Measurements from ENCODE around the gene NCBP3.

NCBP3 gene, protein sequence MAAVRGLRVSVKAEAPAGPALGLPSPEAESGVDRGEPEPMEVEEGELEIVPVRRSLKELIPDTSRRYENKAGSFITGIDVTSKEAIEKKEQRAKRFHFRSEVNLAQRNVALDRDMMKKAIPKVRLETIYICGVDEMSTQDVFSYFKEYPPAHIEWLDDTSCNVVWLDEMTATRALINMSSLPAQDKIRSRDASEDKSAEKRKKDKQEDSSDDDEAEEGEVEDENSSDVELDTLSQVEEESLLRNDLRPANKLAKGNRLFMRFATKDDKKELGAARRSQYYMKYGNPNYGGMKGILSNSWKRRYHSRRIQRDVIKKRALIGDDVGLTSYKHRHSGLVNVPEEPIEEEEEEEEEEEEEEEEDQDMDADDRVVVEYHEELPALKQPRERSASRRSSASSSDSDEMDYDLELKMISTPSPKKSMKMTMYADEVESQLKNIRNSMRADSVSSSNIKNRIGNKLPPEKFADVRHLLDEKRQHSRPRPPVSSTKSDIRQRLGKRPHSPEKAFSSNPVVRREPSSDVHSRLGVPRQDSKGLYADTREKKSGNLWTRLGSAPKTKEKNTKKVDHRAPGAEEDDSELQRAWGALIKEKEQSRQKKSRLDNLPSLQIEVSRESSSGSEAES

DNA sequence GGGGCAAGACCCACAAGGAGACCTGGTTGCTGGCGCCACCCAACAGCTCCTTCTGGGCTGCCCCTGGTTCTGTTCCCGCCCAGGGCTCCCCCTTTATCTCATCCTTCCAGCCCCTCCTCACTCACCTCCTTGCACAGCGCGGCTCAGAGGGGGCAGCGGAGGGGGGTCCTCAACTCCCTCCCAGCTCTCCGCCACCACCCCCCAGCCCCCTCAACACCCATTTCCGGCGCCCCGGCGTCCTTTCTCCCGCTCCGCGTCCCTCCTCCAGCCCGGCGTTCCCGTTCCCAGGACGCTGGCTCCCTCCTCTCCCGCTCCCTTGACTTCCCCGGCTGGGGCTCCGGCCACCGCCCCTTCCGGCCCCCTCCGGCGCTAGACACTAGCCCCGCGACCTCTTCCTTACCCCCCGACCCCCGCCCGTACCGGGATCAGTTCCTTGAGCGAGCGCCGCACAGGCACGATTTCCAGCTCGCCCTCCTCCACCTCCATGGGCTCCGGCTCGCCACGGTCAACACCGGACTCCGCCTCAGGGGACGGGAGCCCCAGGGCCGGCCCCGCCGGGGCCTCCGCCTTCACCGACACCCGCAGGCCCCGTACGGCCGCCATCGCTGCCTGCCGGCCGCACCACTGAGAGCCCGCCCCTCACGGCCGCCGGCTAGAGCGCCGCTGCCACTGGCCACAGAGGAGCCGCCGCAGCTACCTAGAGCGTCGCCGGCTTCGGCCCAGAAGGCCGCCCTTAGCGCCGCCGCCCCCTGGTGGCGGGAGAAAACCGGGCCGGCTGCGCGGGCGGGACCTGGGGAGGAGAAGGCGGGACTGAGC lies at the start of gene NCBP3:
TSS of gene NCBP3 (minus strand) at position 626 of the 816 bp plus-strand sequence. CDS start at position 603, 23 bp downstream.
- DNase-seq = peak; percentile 91

DNA sequence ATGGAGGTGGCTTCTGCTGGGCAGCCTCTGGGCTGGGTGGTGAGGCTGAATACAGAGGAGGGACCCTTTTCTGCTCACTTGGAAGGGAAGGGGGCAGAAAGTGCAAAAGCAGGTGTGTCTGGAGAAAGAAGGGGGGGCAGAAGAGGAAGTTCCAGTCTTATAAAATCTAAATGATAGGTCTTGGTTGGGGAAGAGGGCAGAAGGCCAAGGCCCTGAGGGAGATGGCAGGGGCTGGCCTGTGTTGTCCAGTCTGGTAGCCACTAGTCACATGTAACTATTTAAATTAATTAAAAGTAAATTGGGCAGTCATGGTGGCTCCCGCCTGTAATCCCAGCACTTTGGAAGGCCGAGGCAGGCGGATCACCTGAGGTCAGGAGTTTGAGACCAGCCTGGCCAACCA lies 49.3 kb upstream of the NCBP3 start:
- DNase-seq = no peak

DNA sequence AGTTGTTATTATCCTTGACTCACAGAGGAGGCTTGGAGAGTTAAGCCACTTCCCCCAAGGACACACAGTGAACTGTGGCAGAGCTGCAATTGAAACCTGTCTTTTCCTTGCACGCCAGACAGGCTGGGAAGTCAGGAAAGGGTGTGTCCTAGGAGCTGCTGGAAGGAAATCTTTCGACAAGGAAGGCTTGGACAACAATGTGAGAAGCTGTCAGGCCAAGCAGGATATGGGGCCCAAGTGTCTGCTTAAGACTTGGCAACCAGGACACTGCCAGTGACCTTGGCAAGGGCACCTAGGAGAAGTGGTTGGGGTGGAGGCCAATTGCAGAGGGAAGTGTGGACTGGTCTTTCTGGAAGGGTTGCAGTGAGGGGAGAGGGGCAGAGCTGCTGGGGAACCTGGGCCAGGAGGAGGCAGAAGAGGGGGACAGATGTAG lies 48.9 kb upstream of the NCBP3 start:
- DNase-seq = no peak

DNA sequence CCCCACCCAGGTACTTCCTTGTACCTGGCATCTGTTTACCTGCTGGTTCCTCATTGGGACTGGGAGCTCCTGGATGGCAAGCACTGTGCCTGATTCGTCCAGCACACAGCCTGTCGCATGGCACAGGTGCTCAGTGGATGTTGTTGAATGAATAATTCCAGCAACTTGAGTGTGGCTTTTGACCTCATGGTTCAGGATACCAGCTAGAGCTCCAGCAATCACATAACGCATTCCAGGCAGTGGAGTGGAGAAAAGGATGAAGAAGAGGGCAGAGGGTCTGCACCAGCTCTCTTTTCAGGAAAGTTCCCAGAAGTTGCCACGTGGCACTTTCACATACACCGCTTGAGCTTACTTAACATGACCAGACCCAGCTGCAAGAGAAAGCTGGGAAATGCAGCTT lies 48.1 kb upstream of the NCBP3 start:
- no peak for DNase-seq

DNA sequence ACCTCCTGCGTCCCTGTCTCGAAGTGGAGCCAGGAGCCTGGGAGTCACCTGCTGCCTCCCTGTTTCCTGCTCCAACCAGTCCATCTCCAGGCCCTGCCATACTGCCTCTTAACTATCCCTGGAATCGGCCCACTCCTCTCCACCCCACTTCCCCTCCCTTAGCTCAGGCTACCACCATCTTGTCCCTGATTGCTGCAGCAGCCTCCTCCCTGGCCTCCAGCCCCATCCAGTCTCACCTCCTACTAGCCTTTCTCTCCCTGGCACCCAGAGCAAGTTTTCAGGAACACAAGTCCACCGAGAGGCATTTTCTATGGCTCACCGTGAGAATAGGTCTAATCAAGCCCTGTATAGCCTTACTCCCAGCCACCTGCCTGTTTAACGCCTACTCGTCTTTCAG lies 47.7 kb upstream of the NCBP3 start:
- DNase-seq = no peak

DNA sequence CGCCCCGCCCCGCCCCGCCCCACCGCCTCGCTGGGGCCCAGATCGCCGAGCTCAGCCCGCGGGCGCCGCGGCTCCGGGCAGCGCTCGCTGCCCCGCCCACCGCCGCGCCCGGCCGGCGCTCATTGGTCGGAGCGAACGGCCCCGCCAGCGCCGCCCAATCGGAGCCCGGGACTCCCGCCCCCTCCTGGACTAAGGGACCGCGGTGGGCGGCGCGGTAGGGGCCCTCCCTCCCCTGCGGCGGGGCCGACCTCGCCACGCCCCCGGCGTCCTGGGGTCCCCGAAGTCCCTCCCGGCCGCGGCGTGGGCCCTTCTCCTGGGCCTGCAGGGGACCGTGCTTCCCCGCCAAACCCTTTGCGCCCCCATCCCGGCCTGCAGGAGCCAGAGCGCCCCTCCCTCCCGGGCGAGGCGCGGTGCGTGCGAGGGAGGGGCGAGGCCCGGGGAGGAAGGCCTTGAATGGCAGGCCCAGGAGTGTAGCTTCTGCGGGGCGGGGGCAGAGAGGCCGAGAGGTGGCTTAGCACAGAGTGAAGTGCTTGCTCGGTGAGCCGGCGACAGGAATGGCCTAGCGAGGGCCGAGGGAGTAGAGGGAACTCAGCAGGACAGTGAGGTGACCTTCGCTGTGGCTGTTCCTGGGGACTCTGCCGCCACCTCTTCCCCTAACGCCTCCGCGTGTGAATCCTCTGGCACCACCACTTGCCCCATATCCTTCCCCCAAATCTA lies 47.1 kb upstream of the NCBP3 start, which contains the start of gene CAMKK1:
TSS of gene CAMKK1 (minus strand) at position 51 of the 717 bp plus-strand sequence. CDS start 7,366 bp downstream, outside the sequence.
- DNase-seq = peak; percentile 90

DNA sequence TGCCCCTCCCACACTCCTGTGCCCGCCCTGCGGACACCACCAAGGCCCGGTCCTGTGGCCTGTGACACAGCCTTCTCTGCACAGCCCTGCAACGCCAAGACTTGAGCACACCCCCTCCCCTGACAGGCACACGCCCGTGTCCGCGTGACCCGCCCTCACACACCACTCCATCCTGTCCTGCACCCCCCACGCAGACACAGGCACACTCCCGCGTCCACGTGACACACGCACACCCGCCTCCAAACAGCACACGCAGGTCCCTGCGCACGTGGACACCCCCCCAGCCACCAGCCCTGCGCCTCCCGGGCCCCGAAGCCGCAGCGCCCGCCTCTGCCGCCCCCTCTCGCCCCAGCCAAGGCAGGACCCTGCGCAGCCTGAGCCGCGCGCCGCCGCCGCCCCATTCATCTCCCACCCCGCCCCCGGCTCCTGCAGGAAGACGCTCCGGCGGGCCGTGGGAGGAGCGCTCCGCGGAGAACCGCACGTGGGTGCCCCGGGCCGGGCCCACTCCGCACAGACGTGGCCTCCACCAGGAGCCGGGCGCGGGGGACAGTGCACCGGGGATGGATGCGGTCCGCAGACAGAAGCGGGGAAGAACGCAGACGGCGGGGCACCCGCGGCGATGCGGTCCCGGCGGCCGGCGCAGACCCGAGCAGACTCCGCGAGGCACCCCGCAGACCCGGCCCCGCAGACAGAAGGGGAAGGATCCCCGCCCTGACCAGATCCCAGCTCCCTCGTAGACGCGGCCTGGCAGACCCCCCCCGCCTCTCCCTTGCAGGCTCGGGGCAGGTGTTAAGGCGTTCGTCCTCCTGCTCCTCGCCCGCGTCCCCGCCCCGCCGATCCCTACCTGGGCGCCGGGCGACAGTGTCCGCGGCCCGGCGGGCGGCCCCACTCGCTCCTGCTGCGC lies 46.3 kb upstream of the NCBP3 start:
- DNase-seq = peak; percentile 86

DNA sequence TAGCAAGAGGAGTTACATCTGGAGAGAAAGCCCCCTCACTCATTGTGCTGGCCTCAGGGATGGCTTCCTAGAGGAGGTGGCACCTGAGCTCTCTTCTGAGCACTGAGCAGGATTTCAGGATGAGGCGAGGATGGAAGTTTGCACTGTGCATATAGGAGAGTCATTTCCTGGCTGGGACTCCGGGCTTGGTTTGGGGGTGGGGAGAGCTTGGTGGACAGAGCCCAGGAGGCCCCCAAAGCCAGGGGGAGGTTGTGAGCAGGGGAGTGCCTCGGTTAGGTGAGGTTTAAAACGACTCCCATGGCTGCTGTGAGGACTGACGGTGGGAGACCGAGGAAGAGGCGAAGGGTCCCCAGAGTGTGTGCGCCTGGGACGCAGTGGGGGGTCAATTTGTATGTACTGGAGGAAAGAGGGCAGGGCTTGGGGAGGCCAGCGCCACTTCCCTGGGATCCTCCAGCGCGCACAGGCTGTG lies 45.6 kb upstream of the NCBP3 start:
- no peak for DNase-seq

DNA sequence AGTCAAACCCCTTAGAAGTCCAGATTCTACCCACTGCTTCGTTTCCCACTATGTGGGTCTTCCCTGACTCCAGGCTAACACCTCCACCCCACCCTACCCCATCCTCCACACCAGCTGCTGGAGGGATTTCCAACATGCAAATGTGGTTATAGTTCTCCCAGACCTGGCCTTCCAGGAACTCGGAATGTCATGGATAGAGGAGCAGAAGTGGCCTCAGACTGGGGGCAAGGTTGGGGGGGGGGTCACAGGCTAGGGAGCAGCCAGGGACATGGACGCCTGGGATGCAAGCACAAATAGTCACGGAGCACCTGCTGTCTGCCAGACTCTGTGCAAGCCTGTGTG lies 44.8 kb upstream of the NCBP3 start:
- no peak for DNase-seq

DNA sequence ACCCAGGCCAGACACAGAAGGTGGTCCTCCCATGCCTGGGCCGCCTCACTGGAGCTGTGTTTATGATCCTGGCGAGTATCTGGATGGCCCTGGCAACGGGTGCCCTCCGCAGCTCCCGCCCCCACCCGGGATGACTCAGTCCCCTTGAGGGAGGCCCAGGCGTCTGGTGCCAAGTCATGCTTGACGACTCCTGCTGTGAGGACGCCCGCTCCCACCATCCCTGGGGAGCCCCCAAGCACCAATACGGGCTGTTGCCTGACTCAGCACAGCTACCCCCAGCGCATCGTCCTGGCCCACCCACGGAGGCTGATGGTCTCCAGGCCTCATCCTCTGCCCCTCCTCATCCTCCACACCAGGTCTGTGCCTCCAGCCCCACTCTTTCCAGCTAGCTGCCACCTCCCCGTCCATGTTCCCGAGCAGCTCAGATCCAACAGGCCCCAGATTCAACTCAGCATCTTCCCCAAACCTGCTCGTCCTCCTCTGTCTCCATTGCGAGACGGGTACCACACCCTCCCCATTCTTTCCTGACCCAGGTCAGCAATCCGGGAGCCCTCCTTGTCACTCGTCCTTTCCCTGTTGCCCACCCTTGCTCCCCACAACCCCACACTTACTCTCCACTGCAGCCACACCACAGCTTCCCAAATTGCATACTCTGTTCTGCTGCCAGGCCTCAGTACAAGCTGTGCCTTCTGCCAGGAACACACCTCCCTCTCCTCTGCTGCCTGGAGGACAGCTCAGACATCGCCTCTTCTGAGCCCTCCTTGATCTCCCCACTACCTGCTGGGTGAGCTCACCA lies 44.2 kb upstream of the NCBP3 start:
- no peak for DNase-seq

DNA sequence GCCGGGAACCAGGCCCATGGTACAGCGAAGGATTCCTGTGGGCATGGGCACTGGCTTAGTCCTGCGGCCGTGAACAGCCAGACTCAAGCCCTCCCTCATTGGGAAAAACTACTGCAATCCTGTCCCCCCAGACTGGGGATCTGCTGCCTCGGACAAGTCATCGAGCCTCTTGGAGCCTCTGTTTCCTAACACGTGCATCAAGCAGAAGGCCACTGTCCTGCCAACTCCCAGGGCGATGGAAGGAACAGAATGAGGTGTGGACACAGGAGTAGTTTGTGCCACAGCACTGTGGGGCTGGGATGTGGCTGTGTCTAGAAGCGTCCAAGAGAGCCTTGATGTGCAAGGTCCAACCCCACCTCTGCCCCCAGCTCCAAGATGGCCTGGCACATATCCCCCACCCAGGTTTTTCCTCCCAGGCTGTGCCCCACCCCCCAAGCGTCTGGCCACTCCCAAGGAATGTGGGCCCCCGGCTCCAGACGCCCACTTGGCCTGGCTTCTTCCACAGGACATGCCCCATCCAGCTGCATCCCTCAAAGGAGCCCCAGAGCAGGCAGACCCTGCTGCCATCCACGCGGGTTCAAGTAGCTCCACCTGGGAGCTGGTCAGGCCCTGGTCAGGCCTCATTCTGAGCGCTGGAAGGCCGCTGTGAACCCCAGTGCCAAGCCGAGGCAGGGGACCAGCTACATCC lies 43.4 kb upstream of the NCBP3 start:
- DNase-seq = no peak

DNA sequence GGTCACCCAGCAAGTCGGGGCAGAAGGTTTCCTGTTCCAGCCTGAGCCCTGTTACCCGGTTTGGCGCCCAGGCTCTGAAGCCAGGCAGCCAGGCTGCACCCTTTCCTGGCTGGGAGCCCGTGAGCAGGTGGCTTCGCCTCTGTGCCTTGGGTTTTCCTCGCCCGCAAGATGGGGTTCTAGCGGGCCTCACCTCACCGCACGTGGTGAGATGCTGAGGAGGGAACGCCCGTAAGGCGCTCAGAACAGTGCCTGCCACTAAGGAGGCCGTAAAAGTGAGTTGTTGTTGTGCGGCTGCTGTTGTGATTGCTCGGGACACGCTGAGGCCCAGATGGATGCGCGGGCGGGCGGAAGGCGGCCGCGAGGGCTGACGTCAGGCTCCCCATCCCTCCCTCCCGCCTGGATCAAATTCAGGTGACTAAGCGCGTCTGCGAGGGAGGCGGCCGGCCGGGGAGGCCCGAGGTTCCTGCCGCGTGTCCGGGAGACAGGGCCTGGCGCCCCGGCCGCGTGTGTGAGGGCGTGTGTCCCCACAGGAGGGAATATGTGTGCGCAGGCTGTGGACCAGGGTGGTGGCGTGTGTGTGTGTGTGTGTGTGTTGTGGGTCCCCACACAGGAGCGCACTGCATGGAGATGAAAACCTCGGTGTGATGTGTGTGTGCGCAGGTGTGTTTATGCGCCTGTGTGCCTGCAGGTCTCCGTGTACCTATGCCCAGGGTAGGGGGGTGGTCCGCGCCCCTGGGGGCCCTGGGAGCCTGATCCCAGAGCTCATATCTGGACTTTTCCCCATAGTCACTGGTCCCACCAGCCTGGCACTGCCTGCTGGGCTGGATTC lies 42.5 kb upstream of the NCBP3 start:
- DNase-seq = no peak

DNA sequence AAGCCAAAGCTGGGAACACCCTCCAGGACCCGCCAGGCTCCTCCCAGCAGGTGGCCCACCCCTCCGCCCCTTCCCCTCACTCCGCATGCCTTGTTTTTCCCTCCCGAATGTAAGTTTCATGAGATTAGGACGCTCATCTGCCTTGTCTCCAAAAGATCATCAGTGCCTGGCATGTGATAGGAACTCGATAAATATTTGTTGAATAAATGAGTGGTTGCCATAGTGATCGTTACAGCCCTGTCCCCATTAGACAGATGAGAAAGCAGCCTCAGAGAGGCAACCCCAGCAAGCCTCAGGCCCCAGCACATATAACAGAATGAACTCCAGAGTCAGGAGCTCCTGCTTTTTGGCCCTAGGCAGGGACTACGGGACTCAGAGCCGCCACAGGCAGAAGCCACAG lies 41.8 kb upstream of the NCBP3 start:
- peak; percentile 31 for DNase-seq

DNA sequence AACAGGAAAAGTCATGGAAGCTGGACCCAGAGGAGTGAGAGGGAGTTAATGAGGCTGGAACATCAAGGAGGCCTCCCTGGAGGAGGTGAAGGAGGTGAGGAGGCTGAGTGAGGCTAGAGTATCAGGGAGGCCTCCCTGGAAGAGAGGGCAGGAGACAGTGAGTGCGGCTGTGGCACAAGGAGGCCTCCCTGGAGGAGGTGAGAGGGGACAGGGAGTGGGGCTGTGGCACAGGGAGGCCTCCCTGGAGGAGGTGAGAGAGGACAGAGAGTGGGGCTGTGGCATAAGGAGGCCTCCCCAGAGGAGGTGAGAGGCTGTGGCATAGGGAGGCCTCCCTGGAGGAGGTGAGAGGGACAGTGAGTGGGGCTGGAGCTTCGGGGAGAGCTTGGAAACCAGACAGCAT lies 41.3 kb upstream of the NCBP3 start:
- DNase-seq = no peak

DNA sequence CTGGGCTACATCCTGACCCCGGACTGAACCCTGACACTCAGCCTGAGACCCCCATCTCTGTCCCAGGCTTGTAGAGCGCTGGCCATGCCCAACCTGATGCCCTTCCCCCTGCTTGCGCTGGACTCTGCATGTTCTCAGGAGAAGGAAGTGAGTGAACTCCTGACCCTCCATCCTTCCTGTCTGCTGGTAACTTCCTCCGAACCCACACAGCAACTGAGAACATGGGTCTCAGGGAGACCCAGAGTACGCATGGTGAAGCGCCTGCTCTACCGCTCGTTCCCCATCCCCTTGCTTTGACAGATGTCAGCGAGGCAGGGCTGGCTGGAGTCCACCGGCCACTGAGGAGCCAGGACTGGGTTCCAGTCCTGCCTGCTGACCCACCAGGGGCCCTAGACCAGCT lies 40.7 kb upstream of the NCBP3 start:
- DNase-seq = peak; percentile 32

DNA sequence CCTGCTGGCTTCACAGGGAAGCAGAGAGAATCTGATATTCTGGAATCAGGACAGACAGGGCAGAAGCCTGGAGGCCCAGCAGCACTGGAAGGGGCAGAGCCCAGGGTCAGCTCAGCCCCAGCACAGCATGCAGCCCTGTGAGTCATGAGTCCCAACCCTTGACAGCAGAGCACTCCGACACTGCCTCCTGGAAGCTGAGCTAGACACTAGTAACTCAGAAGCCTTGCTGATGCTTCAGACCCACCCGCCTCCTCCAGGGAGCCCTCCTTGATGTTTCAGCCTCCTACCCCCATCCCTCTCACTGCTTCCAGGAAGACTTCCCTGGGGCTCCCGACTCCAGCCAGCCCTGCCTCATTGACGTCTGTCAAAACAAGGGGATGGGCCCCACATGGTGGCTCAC lies 39.9 kb upstream of the NCBP3 start:
- DNase-seq = no peak

DNA sequence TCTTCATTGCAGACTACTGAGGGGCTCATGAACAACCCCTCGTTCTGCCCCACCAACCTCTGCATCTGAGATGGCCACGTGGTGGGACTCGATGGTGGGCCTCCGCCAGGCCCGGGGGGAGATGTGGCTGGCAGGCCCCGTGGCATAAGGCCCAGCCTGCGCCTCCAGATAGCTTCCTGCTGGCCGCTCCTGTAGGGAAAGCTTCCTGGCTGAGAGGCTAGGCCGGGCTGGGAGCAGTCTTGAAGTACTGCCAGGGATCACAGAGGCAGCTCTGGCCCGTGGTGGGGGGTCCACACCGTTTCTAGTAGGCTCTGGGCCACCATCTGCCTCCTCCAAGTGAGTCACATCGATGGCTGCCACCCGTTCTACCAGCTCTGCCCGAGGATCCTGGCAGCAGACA lies 39.2 kb upstream of the NCBP3 start:
- no peak for DNase-seq

DNA sequence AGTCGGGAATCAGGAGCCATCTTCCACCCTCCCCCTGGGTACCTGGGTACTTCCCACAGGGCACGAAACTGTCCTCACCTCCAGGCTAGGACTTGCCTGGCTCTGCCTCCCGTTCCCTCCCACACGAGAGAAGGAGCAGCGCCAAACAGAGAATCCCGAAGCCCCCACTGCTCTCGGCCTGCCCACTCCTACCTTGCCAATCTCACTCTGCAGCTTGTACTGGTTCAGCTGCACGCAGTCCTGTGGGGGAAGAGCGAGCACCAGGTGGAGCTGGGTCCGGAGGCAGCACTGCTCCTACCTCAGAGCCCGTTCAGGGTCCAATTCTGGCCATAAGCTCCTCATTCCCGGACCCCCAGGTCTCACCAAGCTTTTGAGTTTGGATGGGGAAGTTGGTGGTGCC lies 38.1 kb upstream of the NCBP3 start:
- DNase-seq = no peak

DNA sequence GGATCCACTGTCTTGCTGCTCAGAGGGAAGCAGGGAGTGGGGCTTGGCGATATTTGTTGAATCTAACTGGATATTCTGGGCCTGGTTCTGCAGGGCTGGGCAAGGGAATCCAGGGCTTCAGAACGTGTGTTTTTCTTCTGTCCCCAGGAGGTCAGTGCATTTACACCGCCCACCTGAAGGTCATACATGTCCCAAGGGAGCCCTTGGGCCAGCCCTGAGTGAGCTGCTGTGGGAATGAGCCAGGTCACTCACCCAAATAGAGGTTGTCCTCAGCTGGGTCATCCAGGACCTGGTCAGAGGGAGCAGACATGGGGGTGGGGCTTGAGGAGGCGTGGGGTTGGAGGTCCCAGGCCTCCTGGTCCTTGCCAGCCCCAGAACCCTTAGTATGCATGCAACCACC lies 36.2 kb upstream of the NCBP3 start:
- no peak for DNase-seq
